ENCODE results near the gene KCNF1.

KCNF1 gene

DNA sequence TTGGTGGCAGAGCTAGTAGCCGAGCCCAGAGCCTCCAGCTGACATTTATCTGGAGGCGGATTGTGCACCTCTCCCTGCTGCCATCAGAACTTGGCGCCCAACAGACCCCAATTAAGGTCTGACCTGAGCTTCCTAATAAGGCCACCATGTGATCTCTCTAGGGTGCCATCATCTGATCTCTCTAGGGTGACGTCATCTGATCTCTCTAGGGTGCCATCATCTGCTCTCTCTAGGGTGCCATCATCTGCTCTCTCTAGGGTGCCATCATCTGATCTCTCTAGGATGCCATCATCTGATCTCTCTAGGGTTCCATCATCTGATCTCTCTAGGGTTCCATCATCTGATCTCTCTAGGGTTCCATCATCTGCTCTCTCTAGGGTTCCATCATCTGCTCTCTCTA, 6.2 kb downstream of the KCNF1 start:
- TF ChIP-seq POLR2A (IDR thresholded peaks at IDR 0.05; ENCODE audit: extremely low read depth, insufficient read length) (no peak), MAX (IDR thresholded peaks at IDR 0.05; ENCODE audit: low read depth, low read length) (no peak), MYC (IDR thresholded peaks at IDR 0.05; ENCODE audit: low read depth, low read length) (no peak), CTCF (IDR thresholded peaks at IDR 0.05; ENCODE audit: low read depth, low read length) (no peak)
- no peak overlapping the region for H3K4me3 ChIP-seq (ENCODE audit: low read depth, low read length)
- no peak for DNase-seq (ENCODE audit: low read depth)

DNA sequence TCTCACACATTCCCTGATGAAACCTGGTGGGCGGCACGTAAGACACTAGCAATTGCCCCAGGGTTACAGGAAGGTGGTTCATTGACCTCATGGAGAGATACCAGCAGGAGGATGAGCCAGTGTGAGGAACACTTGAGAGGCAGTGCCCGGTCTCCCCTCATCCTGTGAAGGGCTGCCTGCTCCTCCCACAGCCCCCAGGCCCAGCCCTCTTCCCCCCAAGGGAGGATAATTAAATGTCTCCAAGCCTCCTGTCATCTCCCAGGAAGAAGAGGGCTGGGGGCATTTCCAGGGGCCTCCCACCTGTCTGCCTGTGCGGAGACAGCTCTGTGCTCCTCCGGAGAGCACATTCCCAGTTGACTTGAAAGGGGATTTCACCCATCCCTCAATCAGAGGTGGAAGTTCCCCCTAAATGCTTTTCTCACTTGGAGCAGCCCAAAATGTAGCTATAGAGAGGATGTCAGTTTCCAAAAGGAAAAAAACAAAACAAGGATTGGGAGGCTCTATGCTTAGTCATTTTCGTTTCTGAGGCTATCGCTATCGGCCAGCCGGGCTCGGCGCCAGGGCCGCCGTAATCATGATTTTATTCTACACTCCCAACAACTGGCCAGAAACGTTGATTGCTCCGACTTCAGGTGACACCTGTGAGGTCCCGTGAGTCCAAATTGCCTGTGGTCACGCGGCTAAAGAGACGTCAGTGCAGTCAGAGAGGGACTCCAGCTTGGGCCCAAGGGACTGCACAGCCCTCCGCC, 7.1 kb downstream of the KCNF1 start:
- DNase-seq (ENCODE audit: low read depth) = no peak
- H3K4me3 ChIP-seq (ENCODE audit: low read depth, low read length) = no peak overlapping the region
- TF ChIP-seq MAX (IDR thresholded peaks at IDR 0.05; ENCODE audit: low read depth, low read length) = no peak
- TF ChIP-seq POLR2A (IDR thresholded peaks at IDR 0.05; ENCODE audit: extremely low read depth, insufficient read length) = no peak
- no peak for TF ChIP-seq CTCF (IDR thresholded peaks at IDR 0.05; ENCODE audit: low read depth, low read length)
- TF ChIP-seq MYC (IDR thresholded peaks at IDR 0.05; ENCODE audit: low read depth, low read length) = no peak

DNA sequence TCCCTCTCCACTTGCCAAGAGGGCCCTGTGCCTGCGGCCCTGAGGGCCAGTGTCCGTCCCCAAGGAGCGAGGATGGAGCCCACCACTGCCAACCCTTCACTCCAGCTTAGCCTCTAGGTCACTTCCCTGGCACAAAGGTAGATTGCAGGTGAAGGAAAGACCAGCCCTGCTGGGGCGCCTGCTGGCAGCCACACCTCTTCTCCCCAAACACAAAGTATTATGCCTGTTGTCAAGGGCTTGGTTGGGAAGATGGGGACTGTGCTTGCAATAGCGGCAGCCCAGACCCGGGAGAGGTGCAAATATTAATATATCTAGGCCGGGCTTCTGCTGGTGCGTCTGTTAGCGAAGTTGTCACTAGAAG, 7.7 kb downstream of the KCNF1 start:
- TF ChIP-seq CTCF (IDR thresholded peaks at IDR 0.05; ENCODE audit: low read depth, low read length) (no peak), POLR2A (IDR thresholded peaks at IDR 0.05; ENCODE audit: extremely low read depth, insufficient read length) (no peak), MAX (IDR thresholded peaks at IDR 0.05; ENCODE audit: low read depth, low read length) (no peak), MYC (IDR thresholded peaks at IDR 0.05; ENCODE audit: low read depth, low read length) (no peak)
- no peak for DNase-seq (ENCODE audit: low read depth)
- H3K4me3 ChIP-seq (ENCODE audit: low read depth, low read length) = no peak overlapping the region

- H3K4me3 ChIP-seq (ENCODE audit: low read depth, low read length) = no peak overlapping the region
- no peak for DNase-seq (ENCODE audit: low read depth)
- no peak for TF ChIP-seq MYC (IDR thresholded peaks at IDR 0.05; ENCODE audit: low read depth, low read length)
Observed at GRCh38 chr2:10919771-10920621, 8.3 kb downstream of the KCNF1 start.

GRCh38 chr2:10920764-10921388, 9.1 kb downstream of the KCNF1 start:
- TF ChIP-seq MAX (IDR thresholded peaks at IDR 0.05; ENCODE audit: low read depth, low read length) = no peak
- TF ChIP-seq MYC (IDR thresholded peaks at IDR 0.05; ENCODE audit: low read depth, low read length) = no peak
- no peak for TF ChIP-seq POLR2A (IDR thresholded peaks at IDR 0.05; ENCODE audit: extremely low read depth, insufficient read length)
- TF ChIP-seq CTCF (IDR thresholded peaks at IDR 0.05; ENCODE audit: low read depth, low read length) = no peak
- no peak overlapping the region for H3K4me3 ChIP-seq (ENCODE audit: low read depth, low read length)
- no peak for DNase-seq (ENCODE audit: low read depth)

- H3K4me3 ChIP-seq (ENCODE audit: low read depth, low read length) = no peak overlapping the region
- no peak for DNase-seq (ENCODE audit: low read depth)
- TF ChIP-seq MYC (IDR thresholded peaks at IDR 0.05; ENCODE audit: low read depth, low read length) (no peak), POLR2A (IDR thresholded peaks at IDR 0.05; ENCODE audit: extremely low read depth, insufficient read length) (no peak), CTCF (IDR thresholded peaks at IDR 0.05; ENCODE audit: low read depth, low read length) (no peak), MAX (IDR thresholded peaks at IDR 0.05; ENCODE audit: low read depth, low read length) (no peak)
Observed at GRCh38 chr2:10921525-10921924, 9.8 kb downstream of the KCNF1 start.

Measured in NB4 (cell line).